OCI-LY1 (cell line): ENCODE results near the gene PLEKHG4.

Source experiments
- H2AFZ ChIP-seq: fragments of 200-600 bp; sonication (generic), shearing (Covaris generic); 2 replicates; pipeline ENCODE4 v1.6.0; 2014; ENCODE audit warnings: antibody characterized with exemption, mild to moderate bottlenecking, low read length
- H3F3A ChIP-seq: fragments of 200-600 bp; sonication (generic), shearing (Covaris generic); 2 replicates; pipeline ENCODE4 v1.6.0; 2014; ENCODE audit warnings: mild to moderate bottlenecking, antibody characterized with exemption, low read length, moderate library complexity; ENCODE audit not compliant: insufficient read depth
- H3K27ac ChIP-seq: fragments of 200-600 bp; sonication (generic); 2 replicates; pipeline ENCODE4 v1.5.1; 2014; ENCODE audit warnings: low read length, mixed run types, mild to moderate bottlenecking, low read depth; ENCODE audit not compliant: poor library complexity, severe bottlenecking
- H3K27me3 ChIP-seq: fragments of 200-600 bp; sonication (generic); 2 replicates; pipeline ENCODE4 v1.6.0; 2014; ENCODE audit warnings: antibody characterized with exemption, mild to moderate bottlenecking, low read length, moderate library complexity; ENCODE audit not compliant: insufficient read depth
- H3K36me3 ChIP-seq: fragments of 200-600 bp; sonication (generic); 2 replicates; pipeline ENCODE4 v1.6.1; 2014; ENCODE audit warnings: mild to moderate bottlenecking, antibody characterized with exemption, low read length, moderate library complexity, mixed read lengths; ENCODE audit not compliant: insufficient read depth
- H3K4me1 ChIP-seq: fragments of 200-600 bp; sonication (generic); 2 replicates; pipeline ENCODE4 v1.5.1; 2014; ENCODE audit warnings: mild to moderate bottlenecking, low read length, moderate library complexity; ENCODE audit not compliant: insufficient read depth, severe bottlenecking
- H3K4me2 ChIP-seq: fragments of 200-600 bp; sonication (generic), shearing (Covaris generic); 2 replicates; pipeline ENCODE4 v1.6.1; 2014; ENCODE audit warnings: low read length
- H3K4me3 ChIP-seq: fragments of 200-600 bp; sonication (generic); 2 replicates; pipeline ENCODE4 v1.5.1; 2014; ENCODE audit warnings: low read length, low read depth, mild to moderate bottlenecking, mixed read lengths; ENCODE audit not compliant: poor library complexity, severe bottlenecking
- H3K79me2 ChIP-seq: fragments of 200-600 bp; shearing (Covaris generic); 2 replicates; pipeline ENCODE4 v1.6.1; 2016; ENCODE audit warnings: mixed run types, low read length, mixed read lengths; ENCODE audit not compliant: insufficient read depth
- H3K9ac ChIP-seq: fragments of 200-600 bp; sonication (generic), shearing (Covaris generic); 2 replicates; pipeline ENCODE4 v1.6.1; 2014; ENCODE audit warnings: mild to moderate bottlenecking, low read length, mixed read lengths
- H3K9me2 ChIP-seq: fragments of 200-600 bp; sonication (generic), shearing (Covaris generic); 2 replicates; pipeline ENCODE4 v1.6.1; 2014; ENCODE audit warnings: low read depth, mild to moderate bottlenecking, low read length, mixed read lengths
- H3K9me3 ChIP-seq: fragments of 200-600 bp; shearing (Covaris generic); 2 replicates; pipeline ENCODE4 v1.6.1; 2014; ENCODE audit warnings: low read length, mixed read lengths
- H4K20me1 ChIP-seq: fragments of 200-600 bp; sonication (generic), shearing (Covaris generic); 2 replicates; pipeline ENCODE4 v1.6.0; 2016; ENCODE audit warnings: mild to moderate bottlenecking, low read length; ENCODE audit not compliant: insufficient read depth
- EZH2 ChIP-seq: fragments of 200-600 bp; sonication (generic), shearing (Covaris generic); IDR thresholded peaks from 2 replicates; pipeline ENCODE4 v1.8.0; 2017; ENCODE audit warnings: borderline replicate concordance, mixed run types, mild to moderate bottlenecking, antibody characterized with exemption, low read length, moderate library complexity, mixed read lengths
- TF ChIP-seq, protein P1 (sequence below): fragments of 200-600 bp; sonication (generic), shearing (Covaris generic); IDR thresholded peaks from 2 replicates; pipeline ENCODE4 v1.5.1; 2017; ENCODE audit warnings: mild to moderate bottlenecking, antibody characterized with exemption, low read length, moderate library complexity, mixed read lengths

Gene PLEKHG4

DNA sequence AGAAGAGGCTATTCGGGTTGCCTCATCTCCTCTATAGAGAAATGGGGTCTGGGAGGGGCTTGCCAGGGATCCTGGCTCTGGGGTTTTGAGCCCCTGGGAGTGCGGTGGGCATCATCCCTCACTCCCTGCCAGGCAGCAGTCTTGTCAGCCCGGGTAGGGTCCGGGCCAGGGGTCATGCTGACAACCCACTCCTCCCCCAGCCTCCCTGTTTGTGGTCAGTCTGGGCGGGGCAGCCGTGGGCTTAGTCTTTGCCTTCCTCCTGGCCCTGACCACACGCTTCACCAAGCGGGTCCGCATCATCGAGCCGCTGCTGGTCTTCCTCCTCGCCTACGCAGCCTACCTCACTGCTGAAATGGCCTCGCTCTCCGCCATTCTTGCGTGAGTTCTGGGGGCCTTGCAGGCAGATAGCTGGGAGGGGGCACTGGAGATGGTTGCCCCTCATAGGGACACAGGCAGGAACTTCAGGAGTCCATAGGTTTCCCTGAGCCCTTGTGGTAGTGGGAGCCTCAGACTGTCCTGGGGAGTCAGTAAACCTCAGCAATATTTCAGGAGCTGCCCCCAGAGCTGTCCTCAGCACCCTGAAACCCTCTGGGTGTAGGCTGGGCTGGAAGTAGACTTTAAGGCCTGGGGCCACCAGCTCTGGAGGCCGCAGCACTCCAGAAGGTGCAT lies 23.6 kb upstream of the PLEKHG4 start:
- Histone ChIP-seq H3F3A (no peaks in the 10 kb centered on the region), H3K9ac (no peak overlapping the region), H3K9me2 (no peaks in the 10 kb centered on the region), H3K4me2 (no peak overlapping the region), H3K36me3 (no peaks in the 10 kb centered on the region), H3K27me3 (peaks cover 4% of the 10 kb centered on the region; the same call in 1 of the 2 replicates), H3K79me2 (no peaks in the 10 kb centered on the region), H3K9me3 (no peaks in the 10 kb centered on the region), H3K27ac (no peak overlapping the region), H2AFZ (no peak overlapping the region), H4K20me1 (no peaks in the 10 kb centered on the region), H3K4me1 (no peaks in the 10 kb centered on the region), H3K4me3 (no peak overlapping the region)
- no peak for TF ChIP-seq EZH2
- TF ChIP-seq, protein P1, sequence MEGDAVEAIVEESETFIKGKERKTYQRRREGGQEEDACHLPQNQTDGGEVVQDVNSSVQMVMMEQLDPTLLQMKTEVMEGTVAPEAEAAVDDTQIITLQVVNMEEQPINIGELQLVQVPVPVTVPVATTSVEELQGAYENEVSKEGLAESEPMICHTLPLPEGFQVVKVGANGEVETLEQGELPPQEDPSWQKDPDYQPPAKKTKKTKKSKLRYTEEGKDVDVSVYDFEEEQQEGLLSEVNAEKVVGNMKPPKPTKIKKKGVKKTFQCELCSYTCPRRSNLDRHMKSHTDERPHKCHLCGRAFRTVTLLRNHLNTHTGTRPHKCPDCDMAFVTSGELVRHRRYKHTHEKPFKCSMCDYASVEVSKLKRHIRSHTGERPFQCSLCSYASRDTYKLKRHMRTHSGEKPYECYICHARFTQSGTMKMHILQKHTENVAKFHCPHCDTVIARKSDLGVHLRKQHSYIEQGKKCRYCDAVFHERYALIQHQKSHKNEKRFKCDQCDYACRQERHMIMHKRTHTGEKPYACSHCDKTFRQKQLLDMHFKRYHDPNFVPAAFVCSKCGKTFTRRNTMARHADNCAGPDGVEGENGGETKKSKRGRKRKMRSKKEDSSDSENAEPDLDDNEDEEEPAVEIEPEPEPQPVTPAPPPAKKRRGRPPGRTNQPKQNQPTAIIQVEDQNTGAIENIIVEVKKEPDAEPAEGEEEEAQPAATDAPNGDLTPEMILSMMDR = no peak

DNA sequence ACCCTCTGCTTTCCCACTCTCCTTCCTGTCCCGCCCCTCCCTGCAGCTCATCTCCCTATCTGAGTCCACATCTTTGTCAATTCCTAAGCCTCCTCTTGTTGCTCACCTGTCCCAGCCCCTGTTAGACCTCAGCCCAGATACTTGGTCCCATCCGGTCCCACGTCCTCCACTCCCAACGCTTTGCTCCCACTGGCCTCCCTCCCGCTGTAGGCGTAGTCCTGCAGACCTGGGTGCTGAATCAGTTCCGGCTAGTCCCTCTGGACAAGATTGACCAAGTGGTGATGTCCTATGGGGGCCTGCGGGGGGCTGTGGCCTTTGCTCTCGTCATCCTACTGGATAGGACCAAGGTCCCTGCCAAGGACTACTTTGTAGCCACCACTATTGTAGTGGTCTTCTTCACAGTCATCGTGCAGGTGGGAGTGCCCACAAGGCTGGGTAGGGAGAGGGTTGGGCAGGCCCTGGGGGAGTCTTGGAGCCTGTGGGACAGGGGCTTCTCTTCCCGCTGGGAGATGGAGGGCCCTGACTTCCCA lies 22.6 kb upstream of the PLEKHG4 start:
- H3K27me3 ChIP-seq = peaks cover 4% of the 10 kb centered on the region; the same call in 1 of the 2 replicates
- H3K9me3 ChIP-seq = no peaks in the 10 kb centered on the region
- H2AFZ ChIP-seq = no peak overlapping the region
- no peaks in the 10 kb centered on the region for H3K36me3 ChIP-seq
- no peak overlapping the region for H3K4me3 ChIP-seq
- H3K9me2 ChIP-seq = no peaks in the 10 kb centered on the region
- no peak overlapping the region for H3K27ac ChIP-seq
- H3K4me2 ChIP-seq = no peak overlapping the region
- H3K79me2 ChIP-seq = no peaks in the 10 kb centered on the region
- no peaks in the 10 kb centered on the region for H3K4me1 ChIP-seq
- H3K9ac ChIP-seq = no peak overlapping the region
- H3F3A ChIP-seq = no peaks in the 10 kb centered on the region
- no peaks in the 10 kb centered on the region for H4K20me1 ChIP-seq
- TF ChIP-seq, protein P1 = no peak
- TF ChIP-seq EZH2 = no peak

DNA sequence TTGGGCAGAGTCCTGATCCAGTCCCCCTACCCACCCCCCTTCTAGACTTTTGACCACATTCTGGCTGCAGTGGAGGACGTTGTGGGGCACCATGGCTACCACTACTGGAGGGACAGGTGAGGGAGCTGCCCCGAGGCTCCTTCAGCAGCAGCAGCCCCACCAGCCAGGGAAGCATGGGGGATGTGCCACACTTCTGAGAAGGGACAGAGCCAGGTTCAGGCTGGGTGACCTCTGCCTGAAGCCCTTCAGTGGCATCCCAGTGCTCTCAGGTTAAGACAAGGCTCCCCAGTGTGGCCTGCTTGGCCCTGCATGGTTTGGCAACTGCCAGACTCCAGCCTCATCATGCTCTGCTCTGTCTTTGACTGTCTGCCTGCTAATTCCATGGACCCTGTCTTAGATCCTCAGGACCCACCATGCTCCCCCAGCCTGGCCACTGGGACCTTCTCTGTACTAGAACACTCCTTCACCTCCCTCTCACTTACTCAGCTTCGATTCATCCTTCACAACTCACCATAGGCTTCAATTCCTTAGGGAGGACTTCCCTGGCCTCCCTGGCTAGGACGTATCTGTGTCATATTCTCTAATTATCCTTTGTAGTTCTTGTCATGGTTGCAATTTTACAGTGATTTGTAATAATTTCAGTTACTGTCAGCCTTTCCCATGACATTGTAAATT lies 21.7 kb upstream of the PLEKHG4 start:
- no peak overlapping the region for H3K4me3 ChIP-seq
- no peak overlapping the region for H2AFZ ChIP-seq

More for the DNA sequence above, 21.7 kb upstream of the PLEKHG4 start:
- H3K27ac ChIP-seq = no peak overlapping the region
- H4K20me1 ChIP-seq = no peaks in the 10 kb centered on the region
- no peak overlapping the region for H3K9ac ChIP-seq
- H3K9me2 ChIP-seq = no peaks in the 10 kb centered on the region
- no peaks in the 10 kb centered on the region for H3K4me1 ChIP-seq
- H3K9me3 ChIP-seq = no peaks in the 10 kb centered on the region
- no peak overlapping the region for H3K4me2 ChIP-seq
- H3K27me3 ChIP-seq = peaks cover 4% of the 10 kb centered on the region; the same call in 1 of the 2 replicates
- no peaks in the 10 kb centered on the region for H3K36me3 ChIP-seq
- no peak for TF ChIP-seq EZH2
- TF ChIP-seq, protein P1 = no peak
- no peaks in the 10 kb centered on the region for H3K79me2 ChIP-seq
- H3F3A ChIP-seq = no peaks in the 10 kb centered on the region
